ENCODE measurements around the gene FASTK.
A peak's percentile ranks its signal among the peaks of the same experiment; 100 is the strongest.

FASTK gene

DNA sequence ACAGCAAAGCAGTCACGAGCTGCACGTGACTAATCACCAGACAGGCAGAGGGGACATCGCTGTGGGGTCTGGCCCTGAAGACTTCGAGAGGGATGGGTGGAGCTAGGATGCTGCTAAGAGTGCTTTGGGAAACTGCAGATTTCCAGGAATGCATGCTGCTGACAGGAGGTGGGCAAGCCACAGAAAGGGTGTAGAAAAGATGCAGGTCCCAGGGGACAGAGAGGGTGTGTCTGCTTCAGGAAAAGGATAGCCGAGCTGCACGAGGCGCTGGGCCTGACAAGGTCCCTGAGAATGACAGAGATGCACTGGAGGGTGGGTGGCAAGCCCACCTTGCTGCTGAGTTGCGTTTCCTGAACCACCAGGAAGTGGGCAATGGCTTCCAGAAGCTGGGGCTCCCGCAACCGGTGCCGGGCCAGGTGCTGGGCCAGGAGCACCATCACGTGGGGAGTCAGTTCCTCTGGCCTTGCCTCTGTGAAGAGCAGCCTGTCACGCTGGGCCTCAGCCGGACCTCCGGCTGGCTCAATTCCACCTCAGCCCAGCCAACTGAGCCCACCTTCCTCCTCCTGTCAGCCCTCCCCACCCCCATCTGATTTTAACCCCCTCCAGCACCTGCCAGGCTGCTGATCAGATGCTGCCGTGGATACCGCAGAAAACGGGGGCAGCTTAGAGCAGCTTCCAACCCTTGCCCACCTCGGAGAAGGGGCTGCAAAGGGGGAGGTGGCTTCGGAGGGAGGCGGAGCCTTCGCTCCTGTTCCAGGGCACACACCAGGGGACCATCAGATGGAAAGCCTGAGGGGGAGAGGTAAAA, 2.2 kb downstream of the FASTK start:
- POLR2A ChIA-PET: interaction anchor here (0.6 to 4.7 kb wide), 4 partner anchors 11 to 50 kb away, joined by 3 to 38 read pairs (median 7); partner anchors contain the start of genes ABCB8, CDK5 and SLC4A2
- CTCF ChIA-PET: no interaction called here
- TF ChIP-seq, protein P1, sequence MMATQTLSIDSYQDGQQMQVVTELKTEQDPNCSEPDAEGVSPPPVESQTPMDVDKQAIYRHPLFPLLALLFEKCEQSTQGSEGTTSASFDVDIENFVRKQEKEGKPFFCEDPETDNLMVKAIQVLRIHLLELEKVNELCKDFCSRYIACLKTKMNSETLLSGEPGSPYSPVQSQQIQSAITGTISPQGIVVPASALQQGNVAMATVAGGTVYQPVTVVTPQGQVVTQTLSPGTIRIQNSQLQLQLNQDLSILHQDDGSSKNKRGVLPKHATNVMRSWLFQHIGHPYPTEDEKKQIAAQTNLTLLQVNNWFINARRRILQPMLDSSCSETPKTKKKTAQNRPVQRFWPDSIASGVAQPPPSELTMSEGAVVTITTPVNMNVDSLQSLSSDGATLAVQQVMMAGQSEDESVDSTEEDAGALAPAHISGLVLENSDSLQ (IDR thresholded peaks at IDR 0.05): no peak
- no peak for TF ChIP-seq CTBP1 (IDR thresholded peaks at IDR 0.05; ENCODE audit: borderline replicate concordance)
- TF ChIP-seq HDGF (IDR thresholded peaks at IDR 0.05; ENCODE audit: borderline replicate concordance): no peak
- TF ChIP-seq TARDBP (IDR thresholded peaks at IDR 0.05): no peak
- no peak for TF ChIP-seq LEF1 (IDR thresholded peaks at IDR 0.05; ENCODE audit: borderline replicate concordance)
- TF ChIP-seq SUZ12 (IDR thresholded peaks at IDR 0.05): no peak
- TF ChIP-seq ARNT (IDR thresholded peaks at IDR 0.05): no peak
- no peak for TF ChIP-seq ELF4 (IDR thresholded peaks at IDR 0.05)
- TF ChIP-seq ZNF384 (IDR thresholded peaks at IDR 0.05): no peak
- TF ChIP-seq FOXM1 (IDR thresholded peaks at IDR 0.05; ENCODE audit: borderline replicate concordance): no peak
- TF ChIP-seq BHLHE40 (IDR thresholded peaks at IDR 0.05; ENCODE audit: borderline replicate concordance): no peak
- TF ChIP-seq SP1 (IDR thresholded peaks at IDR 0.05): no peak
- no peak for DNase-seq (ENCODE audit: extremely low spot score)

DNA sequence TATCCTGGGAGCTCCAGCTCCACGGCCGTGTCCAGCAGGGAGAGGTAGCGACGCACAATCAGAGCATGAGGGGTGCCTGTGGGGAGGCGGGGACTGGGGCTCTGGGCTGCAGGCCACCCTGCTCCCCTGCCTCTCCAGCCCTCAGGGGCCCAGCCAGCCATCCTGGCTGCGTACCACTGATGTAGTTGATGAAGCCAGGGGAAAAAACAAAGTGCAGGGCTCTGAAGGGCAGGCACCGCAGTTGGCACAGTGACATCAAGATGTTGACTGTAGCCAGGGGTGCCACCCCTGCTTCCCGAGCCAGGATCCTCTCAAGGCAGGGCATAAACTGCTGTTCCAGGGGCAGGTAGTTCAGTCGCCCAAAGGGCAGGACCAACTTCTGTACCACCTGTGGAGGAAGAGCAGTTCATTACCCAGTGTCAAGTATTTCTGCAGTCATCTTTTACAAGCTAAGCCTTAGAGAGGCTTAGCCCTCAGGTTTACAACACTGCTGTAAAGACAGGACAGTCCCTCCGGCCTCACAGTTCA, 2.8 kb downstream of the FASTK start:
- POLR2A ChIA-PET: interaction anchor here (0.6 to 4.7 kb wide), 6 partner anchors 8 to 49 kb away, joined by 3 to 38 read pairs (median 9); partner anchors contain the start of genes ABCB8, AGAP3, CDK5 and SLC4A2
- CTCF ChIA-PET: interaction anchor here (1.6 kb wide), 2 partner anchors 31 to 33 kb away, joined by 5 to 6 read pairs; no protein-coding TSS in a partner anchor
- no peak for TF ChIP-seq FOXA1 (IDR thresholded peaks at IDR 0.05)
- no peak for TF ChIP-seq CTBP1 (IDR thresholded peaks at IDR 0.05; ENCODE audit: borderline replicate concordance)
- TF ChIP-seq, protein P1 (IDR thresholded peaks at IDR 0.05): no peak
- TF ChIP-seq ARNT (IDR thresholded peaks at IDR 0.05): no peak
- TF ChIP-seq SUZ12 (IDR thresholded peaks at IDR 0.05): no peak
- TF ChIP-seq ZNF384 (IDR thresholded peaks at IDR 0.05): no peak
- TF ChIP-seq LEF1 (IDR thresholded peaks at IDR 0.05; ENCODE audit: borderline replicate concordance): no peak
- no peak for TF ChIP-seq NFRKB (IDR thresholded peaks at IDR 0.05)
- TF ChIP-seq FOXK2 (IDR thresholded peaks at IDR 0.05): no peak
- TF ChIP-seq ELF4 (IDR thresholded peaks at IDR 0.05): no peak
- TF ChIP-seq HDGF (IDR thresholded peaks at IDR 0.05; ENCODE audit: borderline replicate concordance): no peak
- no peak for TF ChIP-seq TARDBP (IDR thresholded peaks at IDR 0.05)
- TF ChIP-seq FOXM1 (IDR thresholded peaks at IDR 0.05; ENCODE audit: borderline replicate concordance): no peak
- TF ChIP-seq SP1 (IDR thresholded peaks at IDR 0.05): no peak
- DNase-seq (ENCODE audit: extremely low spot score): no peak

DNA sequence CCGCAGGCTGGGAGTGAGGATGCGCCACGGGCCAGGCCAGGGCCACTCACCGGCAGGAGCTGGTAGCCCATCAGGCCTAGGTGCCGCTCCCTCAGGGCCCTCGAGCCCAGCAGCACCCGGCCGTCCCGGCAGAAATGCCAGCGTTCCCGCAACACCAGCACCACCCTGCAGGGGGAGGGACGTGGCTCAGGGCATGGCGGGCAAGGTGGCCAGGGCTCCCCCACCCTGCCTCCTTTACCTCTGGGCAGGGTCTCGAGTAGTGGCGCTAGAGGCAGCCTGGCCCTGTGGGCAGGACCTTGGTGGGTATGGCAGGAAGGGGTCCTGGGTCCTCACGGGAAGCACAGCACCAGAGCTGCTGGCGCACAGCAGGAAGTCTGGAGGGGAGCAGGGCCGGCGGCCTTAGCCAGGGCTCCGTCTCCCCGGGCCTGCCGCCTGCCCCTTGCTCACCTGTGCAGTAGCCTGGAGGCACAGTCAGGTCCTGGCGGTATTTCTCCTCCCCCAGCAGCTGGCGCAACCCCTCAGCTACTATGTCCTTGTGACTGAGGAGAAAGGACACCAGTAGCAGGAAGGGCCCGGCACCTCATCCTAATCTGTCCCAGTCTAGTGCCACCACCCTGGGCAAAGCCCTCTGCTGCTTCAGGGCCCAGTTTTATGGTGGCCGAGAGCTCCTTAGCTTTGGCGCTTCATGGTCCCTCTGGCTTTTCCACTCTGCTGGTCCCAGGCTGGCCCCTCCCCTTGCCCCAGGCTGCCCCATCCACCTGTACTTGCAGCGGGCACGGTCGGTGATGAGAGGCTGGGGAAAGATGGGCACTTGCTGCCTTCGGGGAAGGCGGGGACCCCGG, 3.5 kb downstream of the FASTK start:
- peak; percentile 62 for DNase-seq (ENCODE audit: extremely low spot score)
- ChIA-PET POLR2A (interaction anchor here (1.4 to 4.7 kb wide), 5 partner anchors 9 to 49 kb away, joined by 5 to 38 read pairs (median 11); partner anchors contain the start of genes ABCB8, AGAP3, CDK5 and SLC4A2), CTCF (interaction anchor here (0.6 to 1.6 kb wide), 5 partner anchors 10 to 133 kb away, joined by 4 to 6 read pairs (median 5); no protein-coding TSS in a partner anchor)
- TF ChIP-seq HDGF (IDR thresholded peaks at IDR 0.05; ENCODE audit: borderline replicate concordance): peak; percentile 71; the same call in 1 of the 2 replicates
- TF ChIP-seq, protein P1 (IDR thresholded peaks at IDR 0.05): no peak

GRCh38 chr7:151075978-151076426, 4.6 kb downstream of the FASTK start:
- DNase-seq (ENCODE audit: extremely low spot score): no peak
- CTCF ChIA-PET: interaction anchor here (1.3 to 1.6 kb wide), 3 partner anchors 9 to 35 kb away, joined by 5 to 6 read pairs (median 6); no protein-coding TSS in a partner anchor
- TF ChIP-seq ZNF384 (IDR thresholded peaks at IDR 0.05): no peak
- TF ChIP-seq FOXA1 (IDR thresholded peaks at IDR 0.05): no peak
- TF ChIP-seq TARDBP (IDR thresholded peaks at IDR 0.05): no peak
- no peak for TF ChIP-seq BHLHE40 (IDR thresholded peaks at IDR 0.05; ENCODE audit: borderline replicate concordance)
- TF ChIP-seq SP1 (IDR thresholded peaks at IDR 0.05): no peak
- TF ChIP-seq CTBP1 (IDR thresholded peaks at IDR 0.05; ENCODE audit: borderline replicate concordance): no peak
- TF ChIP-seq FOXK2 (IDR thresholded peaks at IDR 0.05): no peak
- TF ChIP-seq, protein P1 (IDR thresholded peaks at IDR 0.05): no peak
- TF ChIP-seq HDGF (IDR thresholded peaks at IDR 0.05; ENCODE audit: borderline replicate concordance): no peak
- no peak for TF ChIP-seq LEF1 (IDR thresholded peaks at IDR 0.05; ENCODE audit: borderline replicate concordance)
- no peak for TF ChIP-seq L3MBTL2 (conservative IDR thresholded peaks at IDR 0.05)
- no peak for TF ChIP-seq ELF4 (IDR thresholded peaks at IDR 0.05)
- TF ChIP-seq FOXM1 (IDR thresholded peaks at IDR 0.05; ENCODE audit: borderline replicate concordance): no peak
- no peak for TF ChIP-seq NFRKB (IDR thresholded peaks at IDR 0.05)
- no peak for TF ChIP-seq SUZ12 (IDR thresholded peaks at IDR 0.05)
- no peak for TF ChIP-seq ARNT (IDR thresholded peaks at IDR 0.05)
- POLR2A ChIA-PET: interaction anchor here (0.9 to 4.7 kb wide), 4 partner anchors 8 to 37 kb away, joined by 3 to 38 read pairs (median 10); partner anchors contain the start of genes AGAP3, CDK5 and SLC4A2

Measured in HEK293T (cell line).